EL (cell line): ENCODE data around the gene SOCS6.
A peak's percentile ranks its signal among the peaks of the same experiment; 100 is the strongest.

Experiments used
- DNase-seq: peaks from one replicate; pipeline ENCODE4 v3.0.0-alpha.2; 2016

The SOCS6 gene

GRCh38 chr18:70289351-70290312, 787 bp downstream of the SOCS6 start:
- peak; percentile 44 for DNase-seq

- DNase-seq, result no peak
Observed at GRCh38 chr18:70290482-70291294, 1.8 kb downstream of the SOCS6 start.

- DNase-seq, result no peak
Observed at GRCh38 chr18:70291295-70291574, 2.4 kb downstream of the SOCS6 start.

GRCh38 chr18:70292628-70293027, 3.8 kb downstream of the SOCS6 start:
- no peak for DNase-seq

GRCh38 chr18:70293166-70293565, 4.3 kb downstream of the SOCS6 start:
- peak; percentile 14 for DNase-seq

- DNase-seq, result no peak
Observed at GRCh38 chr18:70294471-70295191, 5.8 kb downstream of the SOCS6 start.

- DNase-seq, result no peak
Observed at GRCh38 chr18:70295192-70296188, 6.6 kb downstream of the SOCS6 start.

GRCh38 chr18:70296289-70296688, 7.4 kb downstream of the SOCS6 start:
- no peak for DNase-seq

GRCh38 chr18:70296781-70297180, 7.9 kb downstream of the SOCS6 start:
- no peak for DNase-seq

GRCh38 chr18:70299393-70299792, 10.5 kb downstream of the SOCS6 start:
- no peak for DNase-seq

- DNase-seq, result no peak
Observed at GRCh38 chr18:70301667-70302066, 12.8 kb downstream of the SOCS6 start.

GRCh38 chr18:70308555-70309294, 19.9 kb downstream of the SOCS6 start:
- DNase-seq, result no peak

GRCh38 chr18:70310560-70311320, 21.9 kb downstream of the SOCS6 start:
- DNase-seq, result no peak

GRCh38 chr18:70311726-70312125, 22.9 kb downstream of the SOCS6 start:
- DNase-seq, result no peak

GRCh38 chr18:70313640-70314039, 24.8 kb downstream of the SOCS6 start:
- DNase-seq, result no peak

GRCh38 chr18:70314151-70314782, 25.4 kb downstream of the SOCS6 start:
- DNase-seq, result no peak

GRCh38 chr18:70319187-70319586, 30.3 kb downstream of the SOCS6 start:
- no peak for DNase-seq

GRCh38 chr18:70321616-70322015, 32.8 kb downstream of the SOCS6 start:
- no peak for DNase-seq

GRCh38 chr18:70322385-70322784, 33.5 kb downstream of the SOCS6 start:
- no peak for DNase-seq

- peak; percentile 8 for DNase-seq
Observed at GRCh38 chr18:70322928-70323327, 34.1 kb downstream of the SOCS6 start.
